ENCODE data around the gene ZNF841. TPM values are rescaled to one million over a fixed set of nuclear protein-coding genes. Genes with fewer than 3 reads are reported as not detected.
"Not testable (repeated sequence)": the region's sequence is repeated elsewhere in the genome, so short reads cannot be mapped to it uniquely, and the experiment has no call there.

ZNF841 gene
- total RNA-seq, 1 experiment from 2014 or later: 8.3 TPM

DNA sequence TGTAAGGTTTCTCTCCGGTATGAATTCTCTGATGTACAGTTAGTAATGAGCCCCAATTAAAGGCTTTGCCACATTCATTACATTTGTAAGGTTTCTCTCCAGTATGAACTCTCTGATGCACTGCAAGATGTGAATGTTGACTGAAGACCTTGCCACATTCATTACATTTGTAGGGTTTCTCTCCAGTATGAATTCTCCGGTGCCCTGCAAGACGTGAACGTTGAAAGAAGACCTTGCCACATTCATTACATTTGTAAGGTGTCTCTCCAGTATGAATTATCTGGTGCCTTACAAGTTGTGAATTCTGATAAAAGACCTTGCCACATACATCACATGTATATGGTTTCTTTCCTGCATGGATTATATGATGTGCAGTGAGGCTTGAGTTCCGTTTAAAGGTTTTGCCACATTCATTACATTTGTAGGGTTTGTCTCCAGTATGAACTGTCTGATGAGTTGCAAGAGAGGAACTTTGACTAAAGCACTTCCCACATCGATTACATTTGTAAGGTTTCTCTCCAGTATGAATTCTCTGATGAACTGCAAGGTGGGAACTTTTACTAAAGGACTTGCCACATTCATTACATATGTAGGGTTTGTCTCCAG is 29.2 kb downstream of the ZNF841 start:
- DNase-seq (ENCODE audit: low spot score): no peak

DNA sequence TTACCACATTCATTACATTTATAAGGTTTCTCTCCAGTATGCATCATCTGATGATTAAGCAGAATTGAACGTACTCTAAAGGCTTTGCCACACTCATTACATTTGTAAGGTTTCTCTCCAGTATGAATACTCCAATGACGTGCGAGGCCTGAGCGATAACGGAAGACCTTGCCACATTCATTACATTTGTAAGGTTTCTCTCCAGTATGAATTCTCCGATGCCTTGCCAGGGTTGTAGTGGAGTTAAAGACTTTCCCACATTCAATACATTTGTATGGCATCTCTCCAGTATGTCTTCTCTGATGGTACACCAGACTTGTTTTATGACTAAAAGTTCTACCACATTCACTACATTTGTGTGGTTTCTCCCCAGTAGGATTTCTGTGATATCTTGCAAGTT is 30.2 kb downstream of the ZNF841 start:
- DNase-seq (ENCODE audit: low spot score): no peak

DNA sequence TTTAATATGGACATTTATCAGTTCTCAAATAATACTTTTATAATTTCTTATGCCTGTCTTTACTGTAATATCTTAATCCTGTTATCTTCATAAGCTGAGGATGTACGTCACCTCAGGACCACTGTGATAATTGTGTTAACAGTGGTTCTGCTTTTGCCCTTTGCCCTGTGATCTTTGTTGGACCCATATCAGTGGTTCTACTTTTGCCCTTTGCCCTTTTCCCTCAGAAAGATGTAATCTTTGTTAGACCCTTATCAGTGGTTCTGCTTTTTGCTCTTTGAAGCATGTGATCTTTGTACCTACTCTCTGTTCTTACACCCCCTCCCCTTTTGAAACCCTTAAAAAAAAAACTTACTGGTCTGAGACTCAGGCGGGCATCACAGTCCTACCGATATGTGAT is 39.1 kb downstream of the ZNF841 start:
- not testable (repeated sequence) for DNase-seq (ENCODE audit: low spot score)

DNA sequence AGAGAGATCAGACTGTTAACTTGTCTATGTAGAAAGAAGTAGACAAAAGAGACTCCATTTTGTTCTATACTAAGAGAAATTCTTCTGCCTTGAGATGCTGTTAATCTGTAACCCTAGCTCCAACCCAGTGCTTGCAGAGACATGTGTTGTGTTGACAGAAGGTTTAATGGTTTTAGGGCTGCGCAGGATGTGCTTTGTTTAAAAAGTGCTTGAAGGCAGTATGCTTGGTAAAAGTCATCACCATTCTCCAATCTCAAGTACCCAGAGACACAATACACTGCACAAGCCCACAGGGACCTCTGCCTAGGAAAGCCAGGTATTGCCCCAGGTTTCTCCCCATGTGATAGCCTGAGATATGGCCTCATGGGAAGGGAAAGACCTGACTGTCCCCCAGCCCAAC is 43.8 kb downstream of the ZNF841 start:
- not testable (repeated sequence) for DNase-seq (ENCODE audit: low spot score)

DNA sequence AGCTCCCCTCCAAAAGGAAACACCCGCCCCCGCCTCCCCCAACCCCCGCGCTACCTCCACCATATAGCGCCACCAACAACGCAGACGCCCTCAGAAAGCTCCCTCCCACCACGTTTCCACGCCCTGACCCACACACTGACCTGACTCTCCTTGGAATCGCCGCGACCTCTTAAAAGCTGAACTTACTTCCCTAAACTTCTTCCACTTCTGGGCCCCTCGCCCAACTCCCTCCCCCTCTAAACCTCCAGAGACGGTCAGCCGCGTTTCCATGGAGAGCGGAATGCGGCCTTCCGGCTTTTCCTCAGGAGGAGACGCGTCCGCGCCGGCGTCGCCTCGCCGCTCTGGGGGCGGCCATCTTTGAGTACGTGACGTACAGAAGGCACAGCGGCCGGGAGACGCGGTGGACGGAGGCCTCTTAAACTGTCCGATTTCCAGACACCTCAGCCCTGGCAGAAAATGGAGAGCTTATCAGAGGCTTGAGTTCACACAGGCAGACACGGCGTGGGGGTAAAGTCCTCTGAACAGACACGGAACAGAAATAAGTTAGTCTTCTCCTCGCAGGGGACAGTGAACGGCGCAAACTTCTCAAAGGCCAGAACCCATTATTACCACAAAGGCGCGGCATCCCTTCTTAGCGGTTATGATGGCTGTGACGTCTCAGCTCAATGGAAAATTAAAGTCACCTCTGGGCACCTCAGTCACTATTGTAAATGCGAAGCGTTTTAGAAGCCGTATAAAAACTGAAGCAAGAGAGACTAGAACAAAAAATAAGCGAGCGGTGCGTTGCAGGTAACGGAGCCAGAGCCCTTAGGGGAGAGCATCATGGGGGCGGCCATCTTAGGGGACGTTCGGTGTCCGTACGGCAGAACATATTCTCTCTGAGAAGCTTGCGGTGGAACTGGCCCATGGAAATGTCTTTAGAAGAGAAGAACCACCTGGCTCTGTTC is 46.7 kb downstream of the ZNF841 start, which contains the start of gene ZNF432:
ZNF432 (minus strand) TSS at position 284 of the 947 bp plus-strand sequence. CDS start 1,970 bp downstream, outside the sequence.
- peak; percentile 78 for DNase-seq (ENCODE audit: low spot score)

DNA sequence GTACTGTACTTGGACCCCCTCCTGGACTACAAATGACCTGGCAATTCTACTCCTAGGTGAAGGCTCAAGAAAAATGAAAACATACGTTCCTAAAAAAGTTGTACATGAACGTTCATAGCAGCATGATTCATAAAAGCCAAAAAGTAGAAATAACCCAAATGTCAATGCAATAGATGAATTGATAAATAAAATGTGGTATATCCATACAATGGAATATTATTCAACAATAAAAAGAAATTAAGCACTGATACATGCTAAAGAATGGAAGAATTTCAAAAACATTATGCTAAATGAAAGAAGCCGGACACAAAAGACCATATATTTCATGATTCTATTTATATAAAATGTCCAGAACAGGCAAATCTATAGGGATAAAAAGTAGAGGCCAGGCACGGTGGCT is 56.4 kb downstream of the ZNF841 start:
- no peak for DNase-seq (ENCODE audit: low spot score)

DNA sequence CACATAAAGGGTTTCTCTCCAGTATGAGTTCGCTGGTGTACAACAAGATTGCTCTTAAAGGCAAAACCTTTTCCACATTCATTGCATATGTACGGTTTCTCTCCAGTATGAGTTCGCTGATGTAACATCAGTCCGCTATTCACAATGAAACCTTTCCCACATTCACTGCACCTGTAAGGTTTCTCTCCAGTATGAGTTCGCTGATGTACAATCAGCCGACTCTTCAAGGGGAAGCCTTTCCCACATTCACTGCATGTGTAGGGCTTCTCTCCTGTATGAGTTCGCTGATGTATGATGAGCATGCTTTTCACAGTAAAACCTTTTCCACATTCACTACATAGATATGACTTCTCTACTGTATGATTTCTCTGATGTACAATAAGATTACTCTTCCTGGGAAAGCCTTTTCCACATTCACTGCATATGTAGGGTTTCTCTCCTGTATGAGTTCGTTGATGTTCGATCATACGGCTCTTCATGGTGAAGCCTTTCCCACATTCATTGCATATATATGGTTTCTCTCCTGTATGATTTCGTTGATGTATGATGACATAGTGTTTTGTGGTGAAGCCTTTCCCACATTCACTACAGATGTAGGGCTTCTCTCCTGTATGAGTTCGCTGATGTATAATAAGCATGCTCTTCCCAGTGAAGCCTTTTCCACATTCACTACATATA is 61.4 kb downstream of the ZNF841 start:
- DNase-seq (ENCODE audit: low spot score): no peak

DNA sequence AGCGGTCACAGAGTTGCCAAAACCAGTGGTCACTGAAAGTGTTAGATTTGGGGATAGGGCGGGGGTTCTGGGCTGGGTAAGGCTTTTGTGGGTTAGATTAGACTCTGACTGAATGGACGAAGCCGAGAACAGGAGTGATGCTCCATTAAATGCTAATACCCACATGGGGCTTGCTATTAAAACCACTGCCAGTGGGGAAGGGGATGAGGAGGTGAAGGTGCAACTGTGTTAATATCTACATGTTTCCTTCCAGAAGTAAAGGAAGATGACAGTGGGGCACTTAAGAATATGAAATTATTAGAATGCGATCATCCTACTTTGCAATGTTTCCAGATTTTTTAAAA is 66.8 kb downstream of the ZNF841 start:
- no peak for DNase-seq (ENCODE audit: low spot score)

DNA sequence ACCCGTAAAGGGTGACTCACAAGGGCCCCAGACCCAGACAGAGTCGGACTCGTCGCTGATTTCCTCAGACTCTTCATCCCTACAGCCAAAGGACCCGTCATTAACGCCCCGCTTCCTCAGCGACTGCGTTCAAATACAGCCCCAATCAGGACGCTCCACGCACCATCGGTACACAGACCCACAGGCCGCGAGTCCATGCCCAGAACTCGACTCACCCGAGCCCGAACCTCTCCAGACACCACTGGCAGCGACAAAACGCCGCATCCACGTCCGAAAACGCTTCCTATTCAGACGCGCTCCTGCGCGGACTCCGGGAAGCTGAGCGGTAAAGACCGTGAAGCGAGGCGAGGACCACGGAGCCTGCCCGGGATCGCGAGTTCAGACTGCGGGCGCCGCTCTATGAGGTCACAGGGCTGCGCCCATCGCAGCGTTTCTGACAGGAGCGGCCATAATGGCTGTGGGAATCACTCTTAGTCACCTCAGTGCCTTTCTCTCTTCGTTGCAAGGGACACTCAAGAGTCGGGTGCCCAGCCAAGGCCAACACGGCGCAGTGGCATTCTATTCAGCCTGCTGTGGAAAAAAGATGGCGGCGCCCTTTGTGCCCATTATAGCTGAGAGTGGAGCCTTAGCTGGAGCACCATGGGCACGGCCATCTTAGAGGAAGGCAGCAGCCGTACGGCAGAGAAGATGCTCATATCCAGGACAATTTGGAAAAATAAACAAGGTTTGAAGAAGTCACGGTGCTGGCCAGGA is 67.4 kb downstream of the ZNF841 start, which contains the start of gene ZNF614:
ZNF614 (minus strand) TSS at position 353 of the 753 bp plus-strand sequence. CDS start 2,634 bp downstream, outside the sequence.
- DNase-seq (ENCODE audit: low spot score): peak; percentile 88

DNA sequence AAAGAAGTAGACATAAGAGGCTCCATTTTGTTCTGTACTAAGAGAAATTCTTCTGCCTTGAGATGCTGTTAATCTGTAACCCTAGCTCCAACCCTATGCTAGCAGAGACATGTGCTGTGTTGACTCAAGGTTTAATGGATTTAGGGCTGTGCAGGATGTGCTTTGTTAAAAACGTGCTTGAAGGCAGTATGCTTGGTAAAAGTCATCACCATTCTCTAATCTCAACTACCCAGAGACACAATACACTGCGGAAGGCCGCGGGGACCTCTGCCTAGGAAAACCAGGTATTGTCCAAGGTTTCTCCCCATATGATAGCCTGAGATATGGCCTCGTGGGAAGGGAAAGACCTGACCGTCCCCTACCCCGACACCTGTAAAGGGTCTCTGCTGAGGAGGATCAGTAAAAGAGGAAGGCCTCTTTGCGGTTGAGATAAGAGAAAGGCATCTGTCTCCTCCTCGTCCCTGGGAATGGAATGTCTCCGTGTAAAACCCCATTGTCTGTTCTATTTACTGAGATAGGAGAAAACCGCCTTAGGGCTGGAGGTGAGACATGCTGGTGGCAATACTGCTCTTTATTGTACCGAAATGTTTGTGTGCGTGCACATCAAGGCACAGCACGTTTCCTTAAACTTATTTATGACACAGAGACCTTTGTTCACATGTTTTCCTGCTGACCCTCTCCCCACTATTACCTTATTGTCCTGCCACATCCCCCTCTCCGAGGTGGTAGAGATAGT is 69.1 kb downstream of the ZNF841 start:
- not testable (repeated sequence) for DNase-seq (ENCODE audit: low spot score)

DNA sequence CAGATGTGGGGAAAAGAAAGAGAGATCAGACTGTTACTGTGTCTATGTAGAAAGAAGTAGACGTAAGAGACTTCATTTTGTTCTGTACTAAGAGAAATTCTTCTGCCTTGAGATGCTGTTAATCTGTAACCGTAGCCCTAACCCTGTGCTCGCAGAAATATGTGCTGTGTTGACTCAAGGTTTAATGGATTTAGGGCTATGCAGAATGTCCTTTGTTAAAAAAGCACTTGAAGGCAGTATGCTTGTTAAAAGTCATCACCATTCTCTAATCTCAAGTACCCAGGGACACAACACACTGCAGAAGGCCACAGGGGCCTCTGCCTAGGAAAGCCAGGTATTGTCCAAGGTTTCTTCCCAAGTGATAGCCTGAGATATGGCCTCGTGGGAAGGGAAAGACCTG is 71.1 kb downstream of the ZNF841 start:
- not testable (repeated sequence) for DNase-seq (ENCODE audit: low spot score)

DNA sequence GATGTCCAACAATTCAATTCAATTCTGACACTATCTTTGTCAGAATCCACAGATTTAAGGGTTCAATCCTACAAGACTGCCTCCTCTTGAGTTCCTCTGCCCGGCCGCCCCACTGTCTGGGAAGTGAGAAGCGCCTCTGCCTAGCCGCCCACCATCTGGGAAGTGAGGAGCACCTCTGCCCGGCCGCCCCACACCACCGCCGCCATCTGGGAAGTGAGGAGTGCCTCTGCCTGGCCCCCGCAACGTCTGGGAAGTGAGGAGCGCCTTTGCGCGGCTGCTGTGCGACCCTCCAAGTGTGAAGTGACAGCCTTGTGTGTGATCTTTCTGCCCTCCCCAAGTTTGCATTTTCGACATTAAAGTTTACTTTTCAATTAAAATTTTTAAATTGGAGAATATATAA is 73.4 kb downstream of the ZNF841 start:
- no peak for DNase-seq (ENCODE audit: low spot score)

DNA sequence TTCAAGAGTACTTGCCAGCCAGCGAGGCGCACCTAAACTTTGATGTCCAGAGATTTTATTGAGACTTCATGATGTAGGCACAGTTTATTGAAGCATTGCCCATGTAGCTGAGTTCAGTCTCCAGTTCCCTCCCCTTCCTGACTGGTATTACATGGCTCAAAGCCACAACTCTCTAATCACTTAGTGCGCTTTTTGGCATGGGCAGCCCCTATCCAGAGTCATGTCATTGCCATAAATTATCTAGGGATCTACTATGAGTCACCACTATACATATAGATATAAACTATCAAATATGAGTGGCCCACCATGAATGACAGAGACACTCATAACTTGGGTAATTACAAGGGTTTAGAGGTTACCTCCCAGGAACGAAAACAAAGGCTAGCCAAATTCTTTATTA is 75.1 kb downstream of the ZNF841 start:
- no peak for DNase-seq (ENCODE audit: low spot score)

Other genes with a start within 250 kb of the ZNF841 start
- gene ZNF577, start 207.8 kb downstream of the ZNF841 start, total RNA-seq (2014; rRNA removed; shearing (Covaris generic)): 0.19 and 0.57 TPM in 2 replicates
- gene ZNF649, start 190.7 kb downstream of the ZNF841 start, total RNA-seq (2014; rRNA removed; shearing (Covaris generic)): 0.78 and 2.4 TPM in 2 replicates
- gene ZNF613, start 168.3 kb downstream of the ZNF841 start, total RNA-seq (2014; rRNA removed; shearing (Covaris generic)): 4.8 and 7.7 TPM in 2 replicates
- gene ZNF350, start 108.9 kb downstream of the ZNF841 start, total RNA-seq (2014; rRNA removed; shearing (Covaris generic)): 7.1 and 7.8 TPM in 2 replicates
- gene ZNF615, start 87.6 kb downstream of the ZNF841 start, total RNA-seq (2014; rRNA removed; shearing (Covaris generic)): 7.9 and 9.3 TPM in 2 replicates
- gene ZNF614, start 67.4 kb downstream of the ZNF841 start, total RNA-seq (2014; rRNA removed; shearing (Covaris generic)): 14.3 and 15.3 TPM in 2 replicates
- gene ZNF432, start 46.9 kb downstream of the ZNF841 start, total RNA-seq (2014; rRNA removed; shearing (Covaris generic)): 3.5 and 5.0 TPM in 2 replicates
- gene ZNF616, start 44.2 kb upstream of the ZNF841 start, total RNA-seq (2014; rRNA removed; shearing (Covaris generic)): 6.1 and 17.5 TPM in 2 replicates
- gene ZNF836, start 75.9 kb upstream of the ZNF841 start, total RNA-seq (2014; rRNA removed; shearing (Covaris generic)): 7.0 and 32.6 TPM in 2 replicates
- gene PPP2R1A, start 94.3 kb upstream of the ZNF841 start, total RNA-seq (2014; rRNA removed; shearing (Covaris generic)): 301 and 306 TPM in 2 replicates
- 12.7 and 14.6 TPM in 2 replicates for gene ZNF766, start 173.8 kb upstream of the ZNF841 start, total RNA-seq (2014; rRNA removed; shearing (Covaris generic))
- 11.3 and 12.6 TPM in 2 replicates for gene ZNF480, start 201.4 kb upstream of the ZNF841 start, total RNA-seq (2014; rRNA removed; shearing (Covaris generic))
- 1.3 and 1.4 TPM in 2 replicates for gene ZNF610, start 240.5 kb upstream of the ZNF841 start, total RNA-seq (2014; rRNA removed; shearing (Covaris generic))